ENCODE measurements around the gene HERPUD1.

- TF ChIP-seq SOX15 (CRISPR knock-in tag; IDR thresholded peaks at IDR 0.05) (no peak), JUN (CRISPR knock-in tag; IDR thresholded peaks at IDR 0.05) (no peak), OVOL2 (CRISPR knock-in tag; IDR thresholded peaks at IDR 0.05; ENCODE audit: borderline replicate concordance) (no peak)
- TF ChIP-seq, protein P1, sequence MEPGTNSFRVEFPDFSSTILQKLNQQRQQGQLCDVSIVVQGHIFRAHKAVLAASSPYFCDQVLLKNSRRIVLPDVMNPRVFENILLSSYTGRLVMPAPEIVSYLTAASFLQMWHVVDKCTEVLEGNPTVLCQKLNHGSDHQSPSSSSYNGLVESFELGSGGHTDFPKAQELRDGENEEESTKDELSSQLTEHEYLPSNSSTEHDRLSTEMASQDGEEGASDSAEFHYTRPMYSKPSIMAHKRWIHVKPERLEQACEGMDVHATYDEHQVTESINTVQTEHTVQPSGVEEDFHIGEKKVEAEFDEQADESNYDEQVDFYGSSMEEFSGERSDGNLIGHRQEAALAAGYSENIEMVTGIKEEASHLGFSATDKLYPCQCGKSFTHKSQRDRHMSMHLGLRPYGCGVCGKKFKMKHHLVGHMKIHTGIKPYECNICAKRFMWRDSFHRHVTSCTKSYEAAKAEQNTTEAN (CRISPR knock-in tag; IDR thresholded peaks at IDR 0.05), result no peak
Observed at GRCh38 chr16:56898847-56899246, 33.1 kb upstream of the HERPUD1 start.

Measured in WTC11 (cell line).